Astrocyte (in vitro differentiated cells and primary cell): ENCODE data around the gene RASA2.

Experiments used
- EZH2 ChIP-seq: IDR thresholded peaks from 2 replicates; pipeline ENCODE4 v1.6.1; 2012; ENCODE audit warnings: mild to moderate bottlenecking, low read length, inconsistent platforms; ENCODE audit not compliant: insufficient read depth
- TF ChIP-seq, protein P1 (sequence below): IDR thresholded peaks from 2 replicates; pipeline ENCODE4 v1.5.1; 2011; ENCODE audit warnings: low read depth, mild to moderate bottlenecking, inconsistent platforms, low read length, moderate library complexity; ENCODE audit not compliant: insufficient read depth

DNA sequence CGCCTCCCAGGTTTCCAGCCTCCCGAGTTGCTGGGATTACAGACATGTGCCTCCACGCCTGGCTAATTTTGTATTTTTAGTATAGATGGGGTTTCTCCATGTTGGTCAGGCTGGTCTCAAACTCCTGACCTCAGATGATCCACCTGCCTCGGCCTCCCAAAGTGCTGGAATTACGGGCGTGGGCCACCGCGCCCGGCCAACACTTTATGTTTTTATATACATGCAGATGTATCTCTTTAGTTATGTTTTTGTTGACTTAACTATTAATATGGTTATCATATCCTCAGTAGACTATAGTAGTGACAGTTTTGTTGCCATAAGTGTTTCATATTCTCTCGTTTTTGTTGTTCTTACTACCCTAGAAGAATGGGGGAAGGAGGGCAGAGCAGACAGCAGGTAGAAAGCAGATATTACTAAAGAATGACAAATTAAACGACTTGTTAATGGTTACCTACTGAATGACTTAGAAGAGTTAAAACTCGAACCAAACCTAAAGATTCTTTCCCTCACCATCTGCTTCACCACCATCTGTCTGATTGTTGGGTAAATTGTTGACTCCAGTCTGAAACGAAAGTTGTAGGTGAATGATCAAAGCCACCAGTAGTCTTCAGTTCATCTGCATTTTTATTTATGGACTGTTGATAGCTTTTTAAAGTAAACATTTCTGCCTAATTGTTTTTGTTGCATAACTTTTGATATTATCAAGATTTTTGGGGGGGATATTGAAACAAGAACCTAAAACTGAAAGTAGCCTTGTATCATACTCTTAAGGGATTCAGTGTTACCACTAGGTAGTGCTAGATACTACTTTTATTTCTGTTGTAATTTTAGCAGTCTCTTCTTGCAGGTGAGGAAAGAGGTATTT is 89.3 kb downstream of the RASA2 start:
- TF ChIP-seq EZH2 = no peak
- TF ChIP-seq, protein P1, sequence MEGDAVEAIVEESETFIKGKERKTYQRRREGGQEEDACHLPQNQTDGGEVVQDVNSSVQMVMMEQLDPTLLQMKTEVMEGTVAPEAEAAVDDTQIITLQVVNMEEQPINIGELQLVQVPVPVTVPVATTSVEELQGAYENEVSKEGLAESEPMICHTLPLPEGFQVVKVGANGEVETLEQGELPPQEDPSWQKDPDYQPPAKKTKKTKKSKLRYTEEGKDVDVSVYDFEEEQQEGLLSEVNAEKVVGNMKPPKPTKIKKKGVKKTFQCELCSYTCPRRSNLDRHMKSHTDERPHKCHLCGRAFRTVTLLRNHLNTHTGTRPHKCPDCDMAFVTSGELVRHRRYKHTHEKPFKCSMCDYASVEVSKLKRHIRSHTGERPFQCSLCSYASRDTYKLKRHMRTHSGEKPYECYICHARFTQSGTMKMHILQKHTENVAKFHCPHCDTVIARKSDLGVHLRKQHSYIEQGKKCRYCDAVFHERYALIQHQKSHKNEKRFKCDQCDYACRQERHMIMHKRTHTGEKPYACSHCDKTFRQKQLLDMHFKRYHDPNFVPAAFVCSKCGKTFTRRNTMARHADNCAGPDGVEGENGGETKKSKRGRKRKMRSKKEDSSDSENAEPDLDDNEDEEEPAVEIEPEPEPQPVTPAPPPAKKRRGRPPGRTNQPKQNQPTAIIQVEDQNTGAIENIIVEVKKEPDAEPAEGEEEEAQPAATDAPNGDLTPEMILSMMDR = peak; percentile 34
